ENCODE data around the gene LAG3.

LAG3 gene

DNA sequence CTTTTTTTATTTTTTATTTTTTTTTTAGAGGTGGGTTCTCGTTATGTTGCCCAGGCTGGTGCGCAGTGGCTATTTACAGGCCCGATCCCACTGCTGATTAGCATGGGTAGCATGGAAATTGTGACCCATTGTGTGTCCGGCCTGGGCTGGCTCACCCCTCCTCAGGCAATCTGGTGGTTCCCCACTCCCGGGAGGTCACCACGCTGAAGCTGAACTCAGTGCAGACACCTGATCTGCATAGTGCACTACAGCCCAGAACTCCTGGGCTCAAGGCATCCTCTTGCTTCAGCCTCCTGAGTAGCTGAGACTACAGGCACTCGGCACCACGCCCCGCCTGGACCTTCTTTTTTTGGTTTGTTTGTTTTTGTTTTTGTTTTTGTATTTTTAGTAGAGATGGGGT is 11.5 kb downstream of the LAG3 start:
- H3K4me3 Mint-ChIP-seq, result no peak overlapping the region
- H3K27me3 Mint-ChIP-seq (ENCODE audit: low read depth), result no peaks in the 10 kb centered on the region
- no peak overlapping the region for H3K27ac Mint-ChIP-seq
- peaks cover 59% of the 10 kb centered on the region for H3K4me1 Mint-ChIP-seq (ENCODE audit: low read depth)
- no peaks in the 10 kb centered on the region for H3K36me3 Mint-ChIP-seq (ENCODE audit: low read depth)
- H3K9me3 Mint-ChIP-seq, result no peaks in the 10 kb centered on the region
- DNase-seq (ENCODE audit: low spot score), result no peak

DNA sequence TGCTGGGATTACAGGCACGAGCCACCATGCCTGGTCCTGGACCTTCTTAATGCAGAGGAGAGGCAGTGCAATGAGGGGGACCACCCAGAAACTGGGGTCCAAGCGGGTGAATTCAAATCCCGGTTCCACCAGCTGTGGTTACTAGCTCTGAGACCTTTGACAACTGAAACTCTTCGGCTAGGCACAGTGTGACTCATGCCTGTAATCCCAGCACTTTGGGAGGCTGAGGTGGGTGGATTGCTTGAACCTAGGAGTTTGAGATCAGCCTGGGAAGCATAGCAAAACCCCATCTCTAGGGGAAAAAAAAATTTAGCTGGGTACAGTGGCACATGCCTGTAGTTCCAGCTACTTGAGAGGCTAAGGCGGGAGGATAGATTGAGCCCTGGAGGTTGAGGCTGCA is 12.0 kb downstream of the LAG3 start:
- H3K27ac Mint-ChIP-seq, result no peak overlapping the region
- no peak for DNase-seq (ENCODE audit: low spot score)
- no peak overlapping the region for H3K4me3 Mint-ChIP-seq
- H3K36me3 Mint-ChIP-seq (ENCODE audit: low read depth), result no peaks in the 10 kb centered on the region
- H3K9me3 Mint-ChIP-seq, result no peaks in the 10 kb centered on the region
- H3K27me3 Mint-ChIP-seq (ENCODE audit: low read depth), result no peaks in the 10 kb centered on the region
- H3K4me1 Mint-ChIP-seq (ENCODE audit: low read depth), result peaks cover 59% of the 10 kb centered on the region

DNA sequence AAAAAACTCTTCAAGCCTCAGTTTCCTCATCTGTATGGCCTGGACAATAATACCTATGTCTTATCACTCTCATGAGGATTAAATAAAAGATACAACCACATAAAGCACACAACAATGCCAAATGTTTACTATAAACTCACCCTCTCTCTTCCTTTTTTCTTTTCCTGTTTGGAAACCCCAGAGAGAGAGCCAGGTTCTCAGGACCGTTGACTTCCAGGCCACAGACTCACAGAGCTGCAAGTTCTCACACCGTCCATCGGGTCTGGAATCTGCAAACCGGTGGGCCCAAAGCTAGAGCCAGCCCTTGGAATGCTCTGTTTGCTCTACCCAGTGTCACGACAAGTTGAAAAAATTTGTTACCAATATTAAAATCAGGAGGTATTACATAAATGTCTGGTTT is 12.4 kb downstream of the LAG3 start:
- no peak for DNase-seq (ENCODE audit: low spot score)
- peaks cover 57% of the 10 kb centered on the region for H3K4me1 Mint-ChIP-seq (ENCODE audit: low read depth)
- peaks cover 1% of the 10 kb centered on the region for H3K36me3 Mint-ChIP-seq (ENCODE audit: low read depth)
- no peak overlapping the region for H3K4me3 Mint-ChIP-seq
- H3K27me3 Mint-ChIP-seq (ENCODE audit: low read depth), result no peaks in the 10 kb centered on the region
- no peak overlapping the region for H3K27ac Mint-ChIP-seq
- no peaks in the 10 kb centered on the region for H3K9me3 Mint-ChIP-seq

DNA sequence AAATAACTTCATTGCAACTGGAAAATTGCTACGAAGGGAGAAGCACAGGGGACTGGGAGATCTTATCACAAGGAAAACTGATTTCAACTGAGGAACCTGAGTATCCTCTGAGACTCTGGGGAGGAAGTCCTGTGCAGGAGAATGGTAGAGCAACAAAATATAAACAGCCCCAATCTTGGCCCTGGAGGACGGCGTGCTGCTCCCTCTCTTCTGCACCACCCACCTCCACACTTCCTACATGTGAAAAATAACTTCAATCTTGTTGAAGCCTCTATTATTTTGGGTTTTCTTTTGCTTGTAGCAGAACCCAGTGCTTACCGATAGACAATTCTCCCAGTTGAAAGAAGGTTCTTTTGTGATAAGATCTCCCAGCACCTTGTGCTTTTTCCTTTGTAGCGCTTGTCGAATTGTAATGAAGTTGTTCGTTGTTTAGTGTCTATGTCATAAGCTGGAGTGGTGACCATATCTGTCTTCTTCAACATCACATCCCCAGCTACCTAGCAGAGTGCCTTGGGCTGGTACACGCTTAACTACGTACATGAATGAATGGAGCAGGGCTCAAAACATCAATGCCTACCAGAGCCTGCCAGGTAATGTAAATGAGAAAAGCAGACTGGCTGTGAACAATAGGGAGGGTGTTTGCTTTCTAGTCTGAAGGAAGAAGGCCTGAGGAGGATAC is 14.2 kb downstream of the LAG3 start:
- H3K4me1 Mint-ChIP-seq (ENCODE audit: low read depth), result peaks cover 49% of the 10 kb centered on the region
- peak overlapping the region; percentile 82 for H3K27ac Mint-ChIP-seq
- H3K9me3 Mint-ChIP-seq, result no peaks in the 10 kb centered on the region
- no peak for DNase-seq (ENCODE audit: low spot score)
- H3K36me3 Mint-ChIP-seq (ENCODE audit: low read depth), result peaks cover 5% of the 10 kb centered on the region
- H3K27me3 Mint-ChIP-seq (ENCODE audit: low read depth), result no peaks in the 10 kb centered on the region
- peak overlapping the region; percentile 68 for H3K4me3 Mint-ChIP-seq

DNA sequence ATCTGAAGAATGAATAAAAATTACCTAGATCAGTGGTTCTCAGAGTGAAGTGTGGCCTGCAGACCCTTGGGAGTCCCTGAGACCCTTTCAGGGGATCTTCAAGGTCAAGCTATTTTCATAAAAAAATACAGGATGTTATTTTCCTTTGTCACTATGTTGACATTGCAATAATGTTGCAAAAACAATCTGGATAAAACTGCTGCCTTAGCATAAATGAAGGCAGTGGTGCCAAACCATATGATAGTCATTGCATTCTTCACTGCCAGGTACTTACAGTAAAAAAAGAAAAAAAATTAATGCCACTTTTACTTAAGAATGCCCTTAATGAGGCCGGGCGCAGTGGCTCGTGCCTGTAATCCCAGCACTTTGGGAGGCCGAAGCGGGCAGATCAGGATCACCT is 15.0 kb downstream of the LAG3 start:
- Mint-ChIP-seq H3K27ac (peak overlapping the region; percentile 82), H3K4me1 (ENCODE audit: low read depth) (peaks cover 54% of the 10 kb centered on the region), H3K9me3 (no peaks in the 10 kb centered on the region), H3K4me3 (peak overlapping the region; percentile 68), H3K27me3 (ENCODE audit: low read depth) (no peaks in the 10 kb centered on the region), H3K36me3 (ENCODE audit: low read depth) (peaks cover 10% of the 10 kb centered on the region)
- DNase-seq (ENCODE audit: low spot score), result no peak

DNA sequence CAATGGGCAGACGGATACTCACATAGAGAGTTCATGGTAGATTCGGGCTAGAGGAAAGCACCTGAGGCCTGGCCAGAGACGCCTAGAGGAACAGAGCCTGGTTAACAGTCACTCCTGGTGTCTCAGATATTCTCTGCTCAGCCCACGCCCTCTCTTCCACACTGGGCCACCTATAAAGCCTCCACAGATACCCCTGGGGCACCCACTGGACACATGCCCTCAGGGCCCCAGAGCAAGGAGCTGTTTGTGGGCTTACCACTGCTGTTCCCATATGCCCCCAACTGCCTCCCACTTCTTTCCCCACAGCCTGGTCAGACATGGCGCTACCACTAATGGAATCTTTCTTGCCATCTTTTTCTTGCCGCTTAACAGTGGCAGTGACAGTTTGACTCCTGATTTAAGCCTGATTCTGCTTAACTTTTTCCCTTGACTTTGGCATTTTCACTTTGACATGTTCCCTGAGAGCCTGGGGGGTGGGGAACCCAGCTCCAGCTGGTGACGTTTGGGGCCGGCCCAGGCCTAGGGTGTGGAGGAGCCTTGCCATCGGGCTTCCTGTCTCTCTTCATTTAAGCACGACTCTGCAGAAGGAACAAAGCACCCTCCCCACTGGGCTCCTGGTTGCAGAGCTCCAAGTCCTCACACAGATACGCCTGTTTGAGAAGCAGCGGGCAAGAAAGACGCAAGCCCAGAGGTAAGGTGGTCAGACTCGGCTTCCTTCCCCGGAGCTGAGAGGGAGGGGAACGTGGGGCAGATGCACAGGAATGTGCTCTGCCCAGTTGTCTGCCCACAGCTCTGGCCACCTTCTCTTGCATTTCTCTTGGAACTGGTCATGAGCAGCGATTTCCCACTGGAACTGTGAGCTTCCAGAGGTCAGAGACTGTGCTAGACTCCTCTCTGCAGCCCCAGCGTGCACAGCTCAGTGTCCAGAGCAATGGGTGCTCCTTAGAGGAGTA is 16.9 kb downstream of the LAG3 start, which contains the start of gene CD4:
Gene CD4, plus strand, starts transcription at position 557 of the 953 bp plus-strand sequence. CDS start 10,611 bp downstream, outside the sequence.
- Mint-ChIP-seq H3K36me3 (ENCODE audit: low read depth) (peaks cover 23% of the 10 kb centered on the region), H3K27ac (peak within 1 kb of the TSS; percentile 95), H3K4me1 (ENCODE audit: low read depth) (peaks cover 54% of the 10 kb centered on the region), H3K4me3 (peak within 1 kb of the TSS; percentile 97), H3K9me3 (no peaks in the 10 kb centered on the region), H3K27me3 (ENCODE audit: low read depth) (no peaks in the 10 kb centered on the region)
- peak; percentile 87 for DNase-seq (ENCODE audit: low spot score)

DNA sequence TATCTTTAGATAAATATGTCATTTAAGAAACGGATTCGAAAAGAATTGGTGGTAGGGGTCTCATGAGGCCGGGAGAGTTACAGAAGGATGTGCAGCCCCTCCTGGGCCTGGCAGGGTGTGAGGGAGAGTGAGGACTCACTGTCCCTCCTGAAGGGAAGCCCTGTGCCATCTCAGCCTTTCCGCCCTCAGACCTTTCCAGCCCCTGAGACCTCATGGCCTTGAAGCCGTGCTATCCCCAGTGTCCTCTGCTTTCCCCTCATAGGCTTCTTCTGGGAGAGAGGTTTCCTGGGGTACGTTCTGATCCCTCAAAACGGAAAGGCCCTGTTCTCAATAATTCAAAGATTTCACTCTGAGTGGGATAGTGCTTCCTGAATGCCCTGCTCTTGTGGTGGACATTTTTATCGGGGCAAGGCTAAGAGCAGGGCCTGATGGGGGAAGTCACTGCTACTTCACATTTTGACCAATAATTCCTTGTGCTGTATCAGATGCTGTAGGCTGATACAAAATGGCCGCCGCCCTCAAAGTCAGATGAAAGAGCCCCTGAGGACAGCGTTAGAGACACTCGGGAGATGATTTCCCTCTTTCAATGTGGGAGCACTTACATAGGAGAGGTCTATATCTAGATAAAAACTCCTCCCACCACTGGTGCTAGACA is 18.3 kb downstream of the LAG3 start:
- Mint-ChIP-seq H3K27ac (peak overlapping the region; percentile 95), H3K27me3 (ENCODE audit: low read depth) (no peaks in the 10 kb centered on the region), H3K4me3 (peak overlapping the region; percentile 97), H3K36me3 (ENCODE audit: low read depth) (peaks cover 31% of the 10 kb centered on the region), H3K9me3 (no peaks in the 10 kb centered on the region), H3K4me1 (ENCODE audit: low read depth) (peaks cover 53% of the 10 kb centered on the region)
- peak; percentile 45 for DNase-seq (ENCODE audit: low spot score)

DNA sequence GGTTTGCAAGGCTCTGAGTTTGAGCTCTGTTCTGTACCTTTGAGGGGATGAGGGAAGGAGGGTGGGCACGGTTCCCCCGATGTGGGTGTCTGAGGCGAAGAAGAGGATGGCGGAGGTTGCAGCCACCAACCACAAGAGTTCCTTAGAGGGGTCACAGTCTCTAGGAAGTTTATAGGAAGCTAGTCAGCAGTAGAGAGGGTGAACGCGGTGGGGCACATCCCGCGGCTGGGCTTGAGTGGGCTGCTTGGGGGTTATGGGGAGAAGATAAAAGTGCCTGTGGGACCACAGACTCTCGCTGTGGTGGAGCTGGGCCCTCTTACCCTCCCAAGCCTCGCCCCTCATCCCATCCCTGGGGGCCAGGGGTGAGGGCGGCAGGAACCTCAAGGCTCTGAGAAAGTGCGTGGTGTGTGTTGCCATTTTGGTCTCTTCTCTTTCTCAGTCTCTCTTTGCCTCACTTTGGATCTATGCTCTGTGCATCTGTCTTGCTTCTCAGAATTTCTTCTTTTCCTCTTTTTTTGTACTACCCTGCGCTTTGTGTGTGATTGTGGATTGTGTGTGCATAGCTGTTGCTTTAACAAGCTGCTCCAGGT is 19.7 kb downstream of the LAG3 start:
- Mint-ChIP-seq H3K9me3 (no peaks in the 10 kb centered on the region), H3K4me1 (ENCODE audit: low read depth) (peaks cover 50% of the 10 kb centered on the region), H3K27ac (peak overlapping the region; percentile 95), H3K4me3 (peak overlapping the region; percentile 97), H3K36me3 (ENCODE audit: low read depth) (peaks cover 45% of the 10 kb centered on the region), H3K27me3 (ENCODE audit: low read depth) (no peaks in the 10 kb centered on the region)
- peak; percentile 55 for DNase-seq (ENCODE audit: low spot score)

DNA sequence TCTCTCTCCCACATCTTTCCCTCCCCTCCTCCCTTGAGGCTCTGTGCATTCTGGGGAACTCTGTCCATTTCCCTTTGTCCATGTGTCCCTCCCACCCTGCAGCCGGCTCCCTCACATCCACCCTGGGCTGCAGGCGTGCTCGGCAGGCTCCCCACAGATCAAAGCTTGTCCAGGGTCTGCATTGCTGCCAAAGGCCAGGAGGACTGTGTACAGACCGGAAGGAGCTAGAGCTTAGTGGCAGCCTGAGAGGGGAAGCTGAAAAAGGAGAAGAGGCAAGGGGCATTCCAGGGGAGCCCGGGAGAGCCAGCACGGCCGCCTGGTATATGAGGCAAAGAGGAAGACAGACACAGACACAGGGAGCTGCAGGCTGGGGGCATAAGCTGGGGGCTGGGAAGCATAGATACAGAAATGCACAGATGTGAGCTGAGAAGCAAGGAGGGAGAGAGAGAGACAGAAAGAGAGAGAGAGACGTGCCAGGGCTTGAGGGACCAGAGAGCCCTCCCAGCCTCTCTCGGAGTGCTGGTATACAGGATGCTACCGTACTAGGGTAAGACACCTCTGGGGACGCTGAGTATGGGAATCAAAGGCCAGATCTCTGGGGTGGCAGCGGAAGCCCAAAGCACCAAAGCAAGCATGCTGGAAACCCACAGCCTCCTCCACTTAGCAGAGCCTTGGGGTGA is 20.3 kb downstream of the LAG3 start:
- Mint-ChIP-seq H3K4me1 (ENCODE audit: low read depth) (peaks cover 49% of the 10 kb centered on the region), H3K27ac (peak overlapping the region; percentile 95), H3K36me3 (ENCODE audit: low read depth) (peaks cover 51% of the 10 kb centered on the region), H3K9me3 (no peaks in the 10 kb centered on the region), H3K27me3 (ENCODE audit: low read depth) (no peaks in the 10 kb centered on the region), H3K4me3 (peak overlapping the region; percentile 97)
- DNase-seq (ENCODE audit: low spot score), result no peak

DNA sequence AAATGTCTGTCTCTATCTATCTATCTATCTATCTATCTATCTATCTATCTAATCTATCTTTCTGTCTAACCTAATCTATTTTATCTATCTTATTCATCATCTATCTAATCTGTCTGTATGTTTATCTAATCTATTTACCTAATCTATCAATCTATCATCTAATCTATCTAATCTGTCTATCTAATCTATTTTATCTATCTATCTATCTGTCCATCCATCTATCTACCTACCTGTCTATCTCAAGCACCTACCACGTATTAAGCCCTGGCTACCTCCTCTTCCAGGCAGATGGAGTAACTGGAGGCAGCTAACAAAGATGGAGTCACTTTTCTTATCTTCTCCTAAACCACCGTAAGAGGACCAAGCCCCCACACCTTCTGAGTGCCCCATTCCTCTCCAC is 22.8 kb downstream of the LAG3 start:
- Mint-ChIP-seq H3K4me1 (ENCODE audit: low read depth) (peaks cover 43% of the 10 kb centered on the region), H3K27me3 (ENCODE audit: low read depth) (no peaks in the 10 kb centered on the region), H3K4me3 (no peak overlapping the region), H3K27ac (peak overlapping the region; percentile 11), H3K36me3 (ENCODE audit: low read depth) (peaks cover 61% of the 10 kb centered on the region), H3K9me3 (no peaks in the 10 kb centered on the region)
- no peak for DNase-seq (ENCODE audit: low spot score)

DNA sequence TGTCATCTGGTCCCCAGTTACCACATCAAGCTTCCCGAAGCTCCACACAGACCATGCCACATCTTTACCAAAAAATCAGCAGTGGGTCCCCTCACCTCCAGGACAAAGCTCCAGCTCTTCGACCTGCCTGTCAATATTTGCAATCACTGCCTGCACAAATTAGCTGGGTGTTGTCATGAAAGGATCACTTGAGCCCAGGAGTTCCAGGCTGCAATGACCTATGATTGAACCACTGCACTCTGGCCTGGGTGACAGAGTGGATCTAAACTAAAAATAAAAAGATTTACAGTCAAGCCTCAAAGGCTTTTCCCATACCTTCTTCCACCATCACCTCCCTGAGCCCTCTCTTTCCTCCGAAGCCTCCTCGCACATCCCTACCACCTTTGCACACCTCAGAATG is 24.3 kb downstream of the LAG3 start:
- peaks cover 59% of the 10 kb centered on the region for H3K36me3 Mint-ChIP-seq (ENCODE audit: low read depth)

DNA sequence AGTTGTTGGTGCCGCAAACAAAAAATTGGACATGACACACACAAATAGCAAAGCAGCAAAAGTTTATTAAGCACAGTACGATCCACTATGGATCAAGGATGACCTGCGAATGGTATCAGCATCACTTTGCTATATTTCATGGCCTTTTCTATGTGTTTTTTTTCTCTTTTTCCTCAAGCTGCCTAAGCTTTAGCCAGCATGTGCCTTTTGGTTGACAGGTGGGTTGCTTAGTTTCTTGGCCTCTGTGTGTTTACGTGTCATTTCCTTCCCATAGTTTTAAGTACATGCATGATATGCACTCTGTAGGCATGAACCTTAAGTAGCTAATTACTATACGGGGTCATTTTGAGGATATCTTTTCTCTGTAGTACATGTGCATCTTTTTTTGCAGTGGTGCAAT is 26.8 kb downstream of the LAG3 start:
- peaks cover 2% of the 10 kb centered on the region for H3K9me3 Mint-ChIP-seq
- H3K27ac Mint-ChIP-seq, result no peak overlapping the region
- H3K36me3 Mint-ChIP-seq (ENCODE audit: low read depth), result peaks cover 60% of the 10 kb centered on the region
- no peaks in the 10 kb centered on the region for H3K27me3 Mint-ChIP-seq (ENCODE audit: low read depth)
- H3K4me1 Mint-ChIP-seq (ENCODE audit: low read depth), result peaks cover 24% of the 10 kb centered on the region
- H3K4me3 Mint-ChIP-seq, result no peak overlapping the region
- no peak for DNase-seq (ENCODE audit: low spot score)

More for the DNA sequence above, 24.3 kb downstream of the LAG3 start:
- no peak overlapping the region for H3K27ac Mint-ChIP-seq
- no peak for DNase-seq (ENCODE audit: low spot score)
- H3K9me3 Mint-ChIP-seq, result no peaks in the 10 kb centered on the region
- no peaks in the 10 kb centered on the region for H3K27me3 Mint-ChIP-seq (ENCODE audit: low read depth)
- H3K4me3 Mint-ChIP-seq, result no peak overlapping the region
- peaks cover 43% of the 10 kb centered on the region for H3K4me1 Mint-ChIP-seq (ENCODE audit: low read depth)

DNA sequence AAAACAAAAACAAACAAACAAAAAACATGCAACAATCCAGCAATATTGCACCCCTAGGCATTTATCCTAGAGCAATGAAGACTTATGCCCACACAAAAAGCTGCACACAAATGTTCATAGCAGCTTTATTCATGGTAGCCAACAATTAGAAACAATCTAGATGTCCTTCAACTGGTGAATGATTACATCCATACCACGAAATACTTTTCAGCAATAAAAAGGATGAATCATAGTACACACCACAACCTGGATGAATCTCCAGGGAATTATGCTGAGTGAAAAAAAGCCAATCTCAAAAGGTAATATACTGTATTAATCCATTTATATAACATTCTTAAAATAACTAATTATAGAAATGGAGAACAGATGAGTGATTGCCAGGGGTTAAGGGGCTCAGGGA is 34.9 kb downstream of the LAG3 start:
- H3K4me1 Mint-ChIP-seq (ENCODE audit: low read depth), result peaks cover 11% of the 10 kb centered on the region
- no peak overlapping the region for H3K4me3 Mint-ChIP-seq
- peaks cover 43% of the 10 kb centered on the region for H3K36me3 Mint-ChIP-seq (ENCODE audit: low read depth)
- peaks cover 3% of the 10 kb centered on the region for H3K9me3 Mint-ChIP-seq
- H3K27ac Mint-ChIP-seq, result no peak overlapping the region
- DNase-seq (ENCODE audit: low spot score), result no peak
- no peaks in the 10 kb centered on the region for H3K27me3 Mint-ChIP-seq (ENCODE audit: low read depth)

Data from T-helper 2 cell treated with Interferon-gamma antibody and Interleukin-4, amounts not matched to agents 5 μg/mL and 100 μg/mL, for 36 hours (primary cell).